Glutamatergic neuron (in vitro differentiated cells): ENCODE results near the gene HOXC9. TPM values are rescaled to one million over a fixed set of nuclear protein-coding genes. Genes with fewer than 3 reads are reported as not detected.

Experiments
- DNase-seq: peaks from one replicate; pipeline ENCODE4 v3.0.0; 2022
- H3K27ac Mint-ChIP-seq: one replicate; pipeline ENCODE4 v1.8.0; 2020; ENCODE audit warnings: mild to moderate bottlenecking, mixed read lengths, inconsistent platforms; ENCODE audit not compliant: unreplicated experiment
- H3K27me3 Mint-ChIP-seq: one replicate; pipeline ENCODE4 v1.8.0; 2020; ENCODE audit warnings: mild to moderate bottlenecking, moderate library complexity, mixed read lengths, inconsistent platforms; ENCODE audit not compliant: unreplicated experiment
- H3K36me3 Mint-ChIP-seq: one replicate; pipeline ENCODE4 v1.8.0; 2020; ENCODE audit warnings: mild to moderate bottlenecking, mixed read lengths, inconsistent platforms; ENCODE audit not compliant: unreplicated experiment
- H3K4me1 Mint-ChIP-seq: one replicate; pipeline ENCODE4 v1.8.0; 2020; ENCODE audit warnings: mild to moderate bottlenecking, low read depth, mixed read lengths, inconsistent platforms; ENCODE audit not compliant: unreplicated experiment
- H3K4me3 Mint-ChIP-seq: one replicate; pipeline ENCODE4 v1.8.0; 2020; ENCODE audit warnings: mild to moderate bottlenecking, mixed read lengths, inconsistent platforms; ENCODE audit not compliant: unreplicated experiment
- H3K9me3 Mint-ChIP-seq: one replicate; pipeline ENCODE4 v1.8.0; 2020; ENCODE audit warnings: mild to moderate bottlenecking, moderate library complexity, mixed read lengths, inconsistent platforms; ENCODE audit not compliant: unreplicated experiment
- total RNA-seq: library from RNA; stranded (reverse); fragmentation: NEBNext Ultra II Directional; extraction: Animal tissue kit (Norgen Biotek cat#: 25700); gene quantifications from one replicate; pipeline ENCODE4 v1.2.1, GENCODE V29; 2021; ENCODE audit not compliant: unreplicated experiment
- TF ChIP-seq, protein P1 (sequence below): fragments of 200-600 bp; sonication (generic); IDR thresholded peaks from one replicate; pipeline ENCODE4 v1.5.0; 2021; ENCODE audit not compliant: partially characterized antibody, unreplicated experiment

The HOXC9 gene
- total RNA-seq, 1 donor from 2014 or later = not detected

DNA sequence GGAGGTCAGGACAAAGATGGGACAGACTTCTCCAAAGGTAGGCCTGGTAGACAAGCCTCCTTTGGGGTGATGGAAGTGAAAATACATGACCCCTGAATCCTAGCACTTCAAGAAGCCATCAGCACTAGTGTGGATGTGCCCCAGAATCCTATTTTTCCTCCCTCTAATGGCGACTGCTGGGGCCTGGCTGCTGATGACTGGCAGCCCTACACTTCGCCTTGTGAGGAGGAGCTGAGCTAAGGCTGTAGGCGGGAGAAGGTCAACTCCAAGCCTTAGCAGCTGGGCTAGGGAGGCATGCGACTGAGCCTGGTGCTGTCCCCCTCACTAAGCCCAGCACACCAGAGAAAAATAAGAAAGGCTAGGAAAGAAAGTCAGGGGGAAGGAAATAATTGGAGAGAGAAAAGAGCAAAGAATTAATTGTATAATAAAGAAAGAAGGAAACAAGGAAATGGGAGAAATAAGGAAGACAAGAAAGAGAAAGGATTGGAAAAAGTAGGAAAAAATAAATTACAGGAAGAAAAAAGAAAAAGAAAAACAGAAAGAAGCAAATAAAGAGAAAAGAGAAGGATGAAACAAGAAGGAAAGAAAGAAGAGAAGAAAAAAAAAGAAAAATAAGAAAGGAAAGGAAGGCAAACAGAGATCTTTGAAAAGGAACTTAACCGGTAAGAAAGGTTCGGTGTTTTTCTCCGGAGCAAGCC is 19.7 kb upstream of the HOXC9 start:
- Mint-ChIP-seq H3K4me3 (no peak overlapping the region), H3K9me3 (peaks cover 12% of the 10 kb centered on the region), H3K4me1 (no peaks in the 10 kb centered on the region), H3K36me3 (no peaks in the 10 kb centered on the region), H3K27me3 (peaks cover 54% of the 10 kb centered on the region), H3K27ac (no peak overlapping the region)
- TF ChIP-seq, protein P1, sequence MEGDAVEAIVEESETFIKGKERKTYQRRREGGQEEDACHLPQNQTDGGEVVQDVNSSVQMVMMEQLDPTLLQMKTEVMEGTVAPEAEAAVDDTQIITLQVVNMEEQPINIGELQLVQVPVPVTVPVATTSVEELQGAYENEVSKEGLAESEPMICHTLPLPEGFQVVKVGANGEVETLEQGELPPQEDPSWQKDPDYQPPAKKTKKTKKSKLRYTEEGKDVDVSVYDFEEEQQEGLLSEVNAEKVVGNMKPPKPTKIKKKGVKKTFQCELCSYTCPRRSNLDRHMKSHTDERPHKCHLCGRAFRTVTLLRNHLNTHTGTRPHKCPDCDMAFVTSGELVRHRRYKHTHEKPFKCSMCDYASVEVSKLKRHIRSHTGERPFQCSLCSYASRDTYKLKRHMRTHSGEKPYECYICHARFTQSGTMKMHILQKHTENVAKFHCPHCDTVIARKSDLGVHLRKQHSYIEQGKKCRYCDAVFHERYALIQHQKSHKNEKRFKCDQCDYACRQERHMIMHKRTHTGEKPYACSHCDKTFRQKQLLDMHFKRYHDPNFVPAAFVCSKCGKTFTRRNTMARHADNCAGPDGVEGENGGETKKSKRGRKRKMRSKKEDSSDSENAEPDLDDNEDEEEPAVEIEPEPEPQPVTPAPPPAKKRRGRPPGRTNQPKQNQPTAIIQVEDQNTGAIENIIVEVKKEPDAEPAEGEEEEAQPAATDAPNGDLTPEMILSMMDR = no peak
- DNase-seq = no peak

DNA sequence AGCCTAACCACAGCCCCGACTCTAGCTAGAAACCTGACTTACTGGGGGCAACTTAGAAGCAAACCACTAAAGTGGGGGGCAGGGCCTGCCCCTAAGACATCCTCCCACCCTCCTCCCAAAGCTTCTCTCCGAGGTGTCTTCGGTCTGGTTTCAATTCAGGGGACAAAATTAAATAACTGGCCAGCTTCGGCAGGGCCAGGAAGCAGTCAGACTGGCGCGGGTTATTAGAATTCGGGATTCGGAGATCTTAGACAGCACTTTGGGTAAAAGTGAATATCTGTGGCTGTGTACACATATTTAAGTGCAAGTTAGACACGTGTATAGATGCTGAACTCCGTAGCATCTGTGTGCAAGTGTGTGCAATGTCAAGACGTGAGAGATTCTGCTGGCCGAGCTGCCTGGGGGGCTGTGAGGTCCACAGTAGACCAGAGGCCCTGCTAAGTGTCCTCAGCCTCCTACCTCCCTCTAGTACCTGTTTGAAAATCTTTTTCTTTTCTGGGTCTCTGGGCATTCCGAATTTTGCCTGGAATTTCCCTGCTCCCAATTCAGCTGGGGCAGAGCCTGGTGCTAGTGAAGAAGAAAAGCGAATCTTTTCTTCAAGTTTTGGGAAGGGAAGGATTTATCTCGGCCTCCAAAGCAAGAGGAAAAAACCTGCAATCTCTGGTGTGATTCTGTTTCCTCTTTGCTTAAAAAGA is 19.0 kb upstream of the HOXC9 start:
- TF ChIP-seq, protein P1 = no peak
- no peaks in the 10 kb centered on the region for H3K36me3 Mint-ChIP-seq
- no peak overlapping the region for H3K27ac Mint-ChIP-seq
- H3K27me3 Mint-ChIP-seq = peaks cover 47% of the 10 kb centered on the region
- H3K4me1 Mint-ChIP-seq = no peaks in the 10 kb centered on the region
- DNase-seq = no peak
- peaks cover 12% of the 10 kb centered on the region for H3K9me3 Mint-ChIP-seq
- no peak overlapping the region for H3K4me3 Mint-ChIP-seq

DNA sequence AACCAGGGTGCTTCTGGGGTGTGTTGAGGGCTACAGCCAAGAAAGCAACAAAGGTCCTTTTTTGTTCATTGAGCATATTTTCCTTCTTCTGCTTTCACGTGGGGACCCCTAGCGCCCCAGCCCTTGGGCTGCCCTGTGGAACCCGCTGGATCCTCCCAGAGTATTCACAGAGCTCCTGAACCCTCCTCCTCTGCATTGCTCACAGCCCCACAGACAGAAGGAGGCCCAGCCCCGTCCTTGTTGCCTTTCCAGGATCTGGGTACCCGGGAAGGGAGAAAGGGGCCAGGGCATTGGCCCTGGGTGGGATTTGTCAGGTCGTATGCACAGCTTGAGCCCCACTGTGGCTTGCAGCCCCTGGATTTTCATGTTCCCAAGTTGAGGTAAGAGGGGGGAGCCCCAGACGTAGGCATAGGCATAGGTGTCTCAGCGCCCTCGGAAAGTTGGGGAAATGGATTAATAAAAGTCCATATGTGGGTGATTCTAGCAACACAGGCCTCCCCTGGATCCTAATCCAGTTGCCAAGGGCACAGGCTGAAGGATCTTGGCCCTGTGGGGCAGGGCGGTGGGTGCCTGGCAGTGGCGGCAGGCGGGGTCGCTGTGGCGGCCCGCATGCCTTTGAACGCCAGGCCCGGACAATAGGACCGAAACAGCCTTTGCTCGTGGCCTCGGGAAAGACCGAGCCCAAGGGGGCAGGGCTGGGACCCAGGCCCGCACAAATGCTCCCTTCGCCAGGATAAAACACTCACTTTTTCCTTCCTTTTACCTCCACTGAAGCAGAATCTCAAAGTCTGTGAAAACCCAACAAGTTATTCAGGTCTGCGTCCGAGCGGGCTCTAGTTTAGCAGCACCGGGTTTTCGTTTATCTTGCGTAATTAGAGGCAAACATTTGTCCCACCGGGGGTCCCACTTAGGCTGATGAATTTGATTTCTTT is 18.1 kb upstream of the HOXC9 start:
- peak; percentile 15 for DNase-seq
- H3K9me3 Mint-ChIP-seq = peaks cover 10% of the 10 kb centered on the region
- TF ChIP-seq, protein P1 = no peak
- no peaks in the 10 kb centered on the region for H3K4me1 Mint-ChIP-seq
- no peak overlapping the region for H3K27ac Mint-ChIP-seq
- no peaks in the 10 kb centered on the region for H3K36me3 Mint-ChIP-seq
- no peak overlapping the region for H3K4me3 Mint-ChIP-seq
- H3K27me3 Mint-ChIP-seq = peaks cover 48% of the 10 kb centered on the region

DNA sequence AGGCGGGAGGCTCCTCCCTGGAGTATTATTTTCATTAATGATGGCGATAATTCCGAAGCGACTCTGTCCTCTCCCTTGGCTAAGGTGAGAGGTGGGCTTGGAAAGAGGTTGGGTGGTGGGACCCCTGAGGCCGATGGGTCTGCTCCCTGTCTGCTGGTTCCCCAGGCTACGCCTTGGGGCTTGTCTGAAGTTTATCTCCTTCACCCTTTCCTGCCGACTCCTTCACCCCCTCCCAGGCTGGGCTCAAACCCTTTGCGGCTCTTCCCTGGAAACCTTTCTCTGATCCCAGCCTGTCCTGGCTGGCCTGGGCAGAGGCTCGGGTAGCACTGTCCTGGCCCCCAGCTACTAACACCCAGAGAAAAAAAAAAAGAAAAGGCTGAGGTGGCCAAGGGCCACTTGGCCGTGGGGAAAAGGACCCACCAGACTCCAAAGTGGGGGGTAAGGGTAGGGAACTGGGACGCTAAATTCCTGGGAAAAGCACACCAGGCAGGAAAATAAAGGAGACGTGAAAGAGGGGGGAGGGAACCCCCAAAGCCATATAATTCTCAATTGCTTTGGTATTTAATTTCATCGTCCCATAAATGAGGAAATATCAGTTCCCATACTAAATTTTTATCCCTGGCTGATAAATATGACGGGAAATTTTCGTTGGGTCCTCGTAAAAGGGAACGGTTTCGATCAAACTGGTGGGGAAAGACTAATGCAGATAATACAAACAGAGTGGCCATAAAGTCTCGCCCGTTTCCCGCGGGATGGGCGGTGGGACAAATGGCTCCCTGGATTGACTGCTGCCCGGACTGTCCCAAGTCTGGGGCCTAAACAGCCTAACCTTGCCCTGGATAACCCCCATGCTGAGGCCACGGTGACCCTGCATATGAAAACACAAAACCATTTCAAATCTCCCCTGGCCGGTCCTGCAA is 17.1 kb upstream of the HOXC9 start:
- TF ChIP-seq, protein P1 = no peak
- no peaks in the 10 kb centered on the region for H3K36me3 Mint-ChIP-seq
- H3K27me3 Mint-ChIP-seq = peaks cover 52% of the 10 kb centered on the region
- peaks cover 8% of the 10 kb centered on the region for H3K9me3 Mint-ChIP-seq
- no peaks in the 10 kb centered on the region for H3K4me1 Mint-ChIP-seq
- H3K4me3 Mint-ChIP-seq = no peak overlapping the region
- H3K27ac Mint-ChIP-seq = no peak overlapping the region
- DNase-seq = no peak
